ENCODE results near the gene PWWP2A. TPM values are rescaled to one million over a fixed set of nuclear protein-coding genes. Genes with fewer than 3 reads are reported as not detected.

Gene PWWP2A
- total and polyA plus RNA-seq, 3 experiments from 2014 or later: 24.0 to 31.7 (median 26.2) TPM

GRCh38 chr5:160060001-160060400 is 59.2 kb downstream of the PWWP2A start:
- Mint-ChIP-seq H3K27me3 (no peaks in the 10 kb centered on the region), H3K9me3 (no peaks in the 10 kb centered on the region), H3K27ac (peak overlapping the region in 1 of 8 donors; percentile 69), H3K4me1 (peaks cover 0 to 4% (median 0%) of the 10 kb centered on the region in 3 donors), H3K4me3 (no peak overlapping the region), H3K36me3 (peaks cover 16 to 90% (median 25%) of the 10 kb centered on the region in 3 donors)
- Histone ChIP-seq H3K4me3 (ENCODE audit: low read length) (no peak overlapping the region), H3K9me3 (ENCODE audit: low read length) (no peaks in the 10 kb centered on the region), H3K27ac (ENCODE audit: low read depth, low read length) (no peak overlapping the region), H3K4me1 (ENCODE audit: insufficient read depth, low read length) (no peaks in the 10 kb centered on the region), H3K27me3 (ENCODE audit: insufficient read depth, low read length, poor library complexity, severe bottlenecking) (no peaks in the 10 kb centered on the region), H3K36me3 (ENCODE audit: insufficient read depth, low read length) (peaks cover 26% of the 10 kb centered on the region)
- DNase-seq: no peak
- POLR2A ChIA-PET: no interaction called here
- CTCF ChIA-PET: no interaction called here

GRCh38 chr5:160057256-160057655 is 62.0 kb downstream of the PWWP2A start:
- no peak for DNase-seq
- Histone ChIP-seq H3K27me3 (ENCODE audit: insufficient read depth, low read length, poor library complexity, severe bottlenecking) (no peaks in the 10 kb centered on the region), H3K4me1 (ENCODE audit: insufficient read depth, low read length) (no peaks in the 10 kb centered on the region), H3K9me3 (ENCODE audit: low read length) (no peaks in the 10 kb centered on the region), H3K27ac (ENCODE audit: low read depth, low read length) (no peak overlapping the region), H3K4me3 (ENCODE audit: low read length) (no peak overlapping the region), H3K36me3 (ENCODE audit: insufficient read depth, low read length) (peaks cover 42% of the 10 kb centered on the region)
- ChIA-PET POLR2A (no interaction called here), CTCF (no interaction called here)
- Mint-ChIP-seq H3K4me3 (no peak overlapping the region), H3K27ac (peak overlapping the region in 1 of 8 donors; percentile 6), H3K36me3 (peaks cover 13 to 95% (median 31%) of the 10 kb centered on the region in 3 donors), H3K9me3 (no peaks in the 10 kb centered on the region), H3K4me1 (peaks cover 0 to 4% (median 0%) of the 10 kb centered on the region in 3 donors), H3K27me3 (no peaks in the 10 kb centered on the region)

GRCh38 chr5:160054831-160055230 is 64.4 kb downstream of the PWWP2A start:
- no peaks in the 10 kb centered on the region for H3K27me3 Mint-ChIP-seq
- Histone ChIP-seq H3K36me3 (ENCODE audit: insufficient read depth, low read length) (peaks cover 52% of the 10 kb centered on the region), H3K4me3 (ENCODE audit: low read length) (no peak overlapping the region), H3K27me3 (ENCODE audit: insufficient read depth, low read length, poor library complexity, severe bottlenecking) (no peaks in the 10 kb centered on the region), H3K27ac (ENCODE audit: low read depth, low read length) (no peak overlapping the region), H3K4me1 (ENCODE audit: insufficient read depth, low read length) (no peaks in the 10 kb centered on the region), H3K9me3 (ENCODE audit: low read length) (no peaks in the 10 kb centered on the region)
- no peak for DNase-seq
- CTCF ChIA-PET: interaction anchor here (1.9 kb wide), 1 partner anchor 9 kb away, joined by 10 read pairs; no protein-coding TSS in a partner anchor
- no peak overlapping the region for H3K4me3 Mint-ChIP-seq
- H3K27ac Mint-ChIP-seq: peak overlapping the region in 1 of 8 donors; percentile 5
- H3K4me1 Mint-ChIP-seq: no peaks in the 10 kb centered on the region
- H3K36me3 Mint-ChIP-seq: peaks cover 13 to 93% (median 28%) of the 10 kb centered on the region in 3 donors
- no peaks in the 10 kb centered on the region for H3K9me3 Mint-ChIP-seq
- POLR2A ChIA-PET: no interaction called here

- H3K9me3 Mint-ChIP-seq: no peaks in the 10 kb centered on the region
- H3K27me3 Mint-ChIP-seq: no peaks in the 10 kb centered on the region
- peaks cover 9 to 93% (median 28%) of the 10 kb centered on the region in 3 donors for H3K36me3 Mint-ChIP-seq
- Histone ChIP-seq H3K9me3 (ENCODE audit: low read length) (no peaks in the 10 kb centered on the region), H3K36me3 (ENCODE audit: insufficient read depth, low read length) (peaks cover 55% of the 10 kb centered on the region), H3K27me3 (ENCODE audit: insufficient read depth, low read length, poor library complexity, severe bottlenecking) (no peaks in the 10 kb centered on the region), H3K27ac (ENCODE audit: low read depth, low read length) (no peak overlapping the region), H3K4me3 (ENCODE audit: low read length) (no peak overlapping the region), H3K4me1 (ENCODE audit: insufficient read depth, low read length) (no peaks in the 10 kb centered on the region)
- CTCF ChIA-PET: interaction anchor here (1.4 to 1.9 kb wide), 2 partner anchors 10 to 33 kb away, joined by 6 to 10 read pairs; no protein-coding TSS in a partner anchor
- no peak overlapping the region for H3K4me3 Mint-ChIP-seq
- POLR2A ChIA-PET: no interaction called here
- no peak for DNase-seq
- H3K4me1 Mint-ChIP-seq: no peaks in the 10 kb centered on the region
- peak overlapping the region in 1 of 8 donors; percentile 76 for H3K27ac Mint-ChIP-seq
Observed at GRCh38 chr5:160054047-160054446, 65.2 kb downstream of the PWWP2A start.

GRCh38 chr5:160049099-160049498 is 70.2 kb downstream of the PWWP2A start:
- Histone ChIP-seq H3K36me3 (ENCODE audit: insufficient read depth, low read length) (peaks cover 58% of the 10 kb centered on the region), H3K27ac (ENCODE audit: low read depth, low read length) (no peak overlapping the region), H3K4me3 (ENCODE audit: low read length) (no peak overlapping the region), H3K27me3 (ENCODE audit: insufficient read depth, low read length, poor library complexity, severe bottlenecking) (no peaks in the 10 kb centered on the region), H3K9me3 (ENCODE audit: low read length) (no peaks in the 10 kb centered on the region), H3K4me1 (ENCODE audit: insufficient read depth, low read length) (no peaks in the 10 kb centered on the region)
- Mint-ChIP-seq H3K27ac (peak overlapping the region in 1 of 8 donors; percentile 61), H3K36me3 (peaks cover 6 to 82% (median 31%) of the 10 kb centered on the region in 3 donors), H3K4me3 (no peak overlapping the region), H3K27me3 (no peaks in the 10 kb centered on the region), H3K9me3 (no peaks in the 10 kb centered on the region), H3K4me1 (peaks cover 0 to 8% (median 4%) of the 10 kb centered on the region in 3 donors)
- DNase-seq: no peak
- CTCF ChIA-PET: interaction anchor here (1.0 kb wide), 1 partner anchor 18 kb away, joined by 3 read pairs; no protein-coding TSS in a partner anchor
- POLR2A ChIA-PET: no interaction called here

- Histone ChIP-seq H3K4me1 (ENCODE audit: insufficient read depth, low read length) (no peaks in the 10 kb centered on the region), H3K27me3 (ENCODE audit: insufficient read depth, low read length, poor library complexity, severe bottlenecking) (no peaks in the 10 kb centered on the region), H3K9me3 (ENCODE audit: low read length) (no peaks in the 10 kb centered on the region), H3K36me3 (ENCODE audit: insufficient read depth, low read length) (peaks cover 49% of the 10 kb centered on the region), H3K27ac (ENCODE audit: low read depth, low read length) (no peak overlapping the region), H3K4me3 (ENCODE audit: low read length) (no peak overlapping the region)
- no peak overlapping the region for H3K4me3 Mint-ChIP-seq
- ChIA-PET POLR2A (no interaction called here), CTCF (no interaction called here)
- no peak for DNase-seq
- no peaks in the 10 kb centered on the region for H3K9me3 Mint-ChIP-seq
- H3K27ac Mint-ChIP-seq: no peak overlapping the region
- H3K27me3 Mint-ChIP-seq: no peaks in the 10 kb centered on the region
- peaks cover 0 to 8% (median 4%) of the 10 kb centered on the region in 3 donors for H3K4me1 Mint-ChIP-seq
- H3K36me3 Mint-ChIP-seq: peaks cover 6 to 82% (median 27%) of the 10 kb centered on the region in 3 donors
Observed at GRCh38 chr5:160048131-160048530, 71.1 kb downstream of the PWWP2A start.

GRCh38 chr5:160047423-160047822 is 71.8 kb downstream of the PWWP2A start:
- Histone ChIP-seq H3K27ac (ENCODE audit: low read depth, low read length) (no peak overlapping the region), H3K4me3 (ENCODE audit: low read length) (no peak overlapping the region), H3K27me3 (ENCODE audit: insufficient read depth, low read length, poor library complexity, severe bottlenecking) (no peaks in the 10 kb centered on the region), H3K4me1 (ENCODE audit: insufficient read depth, low read length) (no peaks in the 10 kb centered on the region), H3K9me3 (ENCODE audit: low read length) (no peaks in the 10 kb centered on the region), H3K36me3 (ENCODE audit: insufficient read depth, low read length) (peaks cover 42% of the 10 kb centered on the region)
- Mint-ChIP-seq H3K27ac (peak overlapping the region in 2 of 8 donors; percentile 47 to 50), H3K4me3 (no peak overlapping the region), H3K4me1 (peaks cover 0 to 8% (median 4%) of the 10 kb centered on the region in 3 donors), H3K9me3 (no peaks in the 10 kb centered on the region), H3K27me3 (no peaks in the 10 kb centered on the region), H3K36me3 (peaks cover 6 to 81% (median 27%) of the 10 kb centered on the region in 3 donors)
- CTCF ChIA-PET: no interaction called here
- POLR2A ChIA-PET: no interaction called here
- no peak for DNase-seq

- Mint-ChIP-seq H3K4me1 (peaks cover 0 to 8% (median 4%) of the 10 kb centered on the region in 3 donors), H3K27ac (peak overlapping the region in 1 of 8 donors; percentile 69), H3K4me3 (no peak overlapping the region), H3K9me3 (no peaks in the 10 kb centered on the region), H3K27me3 (no peaks in the 10 kb centered on the region), H3K36me3 (peaks cover 6 to 71% (median 27%) of the 10 kb centered on the region in 3 donors)
- Histone ChIP-seq H3K36me3 (ENCODE audit: insufficient read depth, low read length) (peaks cover 23% of the 10 kb centered on the region), H3K27ac (ENCODE audit: low read depth, low read length) (no peak overlapping the region), H3K9me3 (ENCODE audit: low read length) (no peaks in the 10 kb centered on the region), H3K27me3 (ENCODE audit: insufficient read depth, low read length, poor library complexity, severe bottlenecking) (no peaks in the 10 kb centered on the region), H3K4me3 (ENCODE audit: low read length) (no peak overlapping the region), H3K4me1 (ENCODE audit: insufficient read depth, low read length) (no peaks in the 10 kb centered on the region)
- CTCF ChIA-PET: interaction anchor here (0.9 kb wide), 1 partner anchor 23 kb away, joined by 4 read pairs; no protein-coding TSS in a partner anchor
- POLR2A ChIA-PET: no interaction called here
- DNase-seq: no peak
Observed at GRCh38 chr5:160044967-160045366, 74.3 kb downstream of the PWWP2A start.

All from CD8-positive, alpha-beta memory T cell (primary cell).